ENCODE measurements around the gene GCAT. TPM values are rescaled to one million over a fixed set of nuclear protein-coding genes. Genes with fewer than 3 reads are reported as not detected.

The GCAT gene
- total and polyA plus RNA-seq, 10 of the 15 experiments (the other 5 are each of a cell fraction or from before 2014, with no cell fraction given): 0.95 to 34.3 (median 15.3) TPM

DNA sequence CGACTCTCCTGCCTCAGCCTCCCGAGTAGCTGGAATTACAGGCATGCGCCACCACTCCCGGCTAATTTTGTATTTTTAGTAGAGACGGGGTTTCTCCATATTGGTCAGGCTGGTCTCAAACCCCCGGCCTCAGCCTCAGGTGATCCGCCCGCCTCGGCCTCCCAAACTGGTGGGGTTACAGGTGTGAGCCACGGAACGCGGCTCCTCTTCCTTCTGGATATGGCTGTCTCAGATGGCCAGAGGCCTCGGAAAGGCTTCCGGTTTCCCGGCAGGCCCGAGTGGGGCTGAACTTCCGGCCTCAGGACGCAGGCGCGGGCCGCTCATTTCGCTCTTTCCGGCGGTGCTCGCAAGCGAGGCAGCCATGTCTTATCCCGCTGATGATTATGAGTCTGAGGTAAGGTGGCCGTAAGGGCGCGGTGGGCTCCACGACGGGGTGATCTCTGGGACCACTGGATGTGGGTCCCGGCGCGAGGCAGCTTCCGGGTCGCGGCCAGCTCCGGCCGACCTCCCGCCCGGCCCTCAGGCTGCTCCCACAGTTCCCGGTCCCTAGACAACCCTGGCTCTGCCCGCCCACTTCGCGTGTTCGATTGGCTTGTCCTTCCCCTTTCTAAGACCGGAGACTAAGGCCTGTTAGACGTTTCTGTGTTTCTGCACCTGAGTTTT, 41.5 kb downstream of the GCAT start, which contains the start of gene EIF3L (continued):
- TF ChIP-seq, protein P1, sequence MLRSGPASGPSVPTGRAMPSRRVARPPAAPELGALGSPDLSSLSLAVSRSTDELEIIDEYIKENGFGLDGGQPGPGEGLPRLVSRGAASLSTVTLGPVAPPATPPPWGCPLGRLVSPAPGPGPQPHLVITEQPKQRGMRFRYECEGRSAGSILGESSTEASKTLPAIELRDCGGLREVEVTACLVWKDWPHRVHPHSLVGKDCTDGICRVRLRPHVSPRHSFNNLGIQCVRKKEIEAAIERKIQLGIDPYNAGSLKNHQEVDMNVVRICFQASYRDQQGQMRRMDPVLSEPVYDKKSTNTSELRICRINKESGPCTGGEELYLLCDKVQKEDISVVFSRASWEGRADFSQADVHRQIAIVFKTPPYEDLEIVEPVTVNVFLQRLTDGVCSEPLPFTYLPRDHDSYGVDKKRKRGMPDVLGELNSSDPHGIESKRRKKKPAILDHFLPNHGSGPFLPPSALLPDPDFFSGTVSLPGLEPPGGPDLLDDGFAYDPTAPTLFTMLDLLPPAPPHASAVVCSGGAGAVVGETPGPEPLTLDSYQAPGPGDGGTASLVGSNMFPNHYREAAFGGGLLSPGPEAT (IDR thresholded peaks at IDR 0.05; ENCODE audit: low read depth): peak; percentile 74; the same call in 1 of the 2 replicates
- peak; percentile 71 for TF ChIP-seq HCFC1 (IDR thresholded peaks at IDR 0.05; ENCODE audit: low read length)
- TF ChIP-seq STAT1 (conservative IDR thresholded peaks at IDR 0.05): no peak
- TF ChIP-seq, protein P2, sequence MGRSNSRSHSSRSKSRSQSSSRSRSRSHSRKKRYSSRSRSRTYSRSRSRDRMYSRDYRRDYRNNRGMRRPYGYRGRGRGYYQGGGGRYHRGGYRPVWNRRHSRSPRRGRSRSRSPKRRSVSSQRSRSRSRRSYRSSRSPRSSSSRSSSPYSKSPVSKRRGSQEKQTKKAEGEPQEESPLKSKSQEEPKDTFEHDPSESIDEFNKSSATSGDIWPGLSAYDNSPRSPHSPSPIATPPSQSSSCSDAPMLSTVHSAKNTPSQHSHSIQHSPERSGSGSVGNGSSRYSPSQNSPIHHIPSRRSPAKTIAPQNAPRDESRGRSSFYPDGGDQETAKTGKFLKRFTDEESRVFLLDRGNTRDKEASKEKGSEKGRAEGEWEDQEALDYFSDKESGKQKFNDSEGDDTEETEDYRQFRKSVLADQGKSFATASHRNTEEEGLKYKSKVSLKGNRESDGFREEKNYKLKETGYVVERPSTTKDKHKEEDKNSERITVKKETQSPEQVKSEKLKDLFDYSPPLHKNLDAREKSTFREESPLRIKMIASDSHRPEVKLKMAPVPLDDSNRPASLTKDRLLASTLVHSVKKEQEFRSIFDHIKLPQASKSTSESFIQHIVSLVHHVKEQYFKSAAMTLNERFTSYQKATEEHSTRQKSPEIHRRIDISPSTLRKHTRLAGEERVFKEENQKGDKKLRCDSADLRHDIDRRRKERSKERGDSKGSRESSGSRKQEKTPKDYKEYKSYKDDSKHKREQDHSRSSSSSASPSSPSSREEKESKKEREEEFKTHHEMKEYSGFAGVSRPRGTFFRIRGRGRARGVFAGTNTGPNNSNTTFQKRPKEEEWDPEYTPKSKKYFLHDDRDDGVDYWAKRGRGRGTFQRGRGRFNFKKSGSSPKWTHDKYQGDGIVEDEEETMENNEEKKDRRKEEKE (IDR thresholded peaks at IDR 0.05): no peak
- peak; percentile 39; the same call in 1 of the 2 replicates for TF ChIP-seq POLR2AphosphoS2 (IDR thresholded peaks at IDR 0.05; ENCODE audit: low read depth, low read length)
- no peak for TF ChIP-seq NFIC (IDR thresholded peaks at IDR 0.05; ENCODE audit: low read depth, low read length)
- TF ChIP-seq POLR2A (IDR thresholded peaks at IDR 0.05; ENCODE audit: low read depth, low read length): peak; percentile 91
- no peak; the same call in none of the 2 replicates for TF ChIP-seq RUNX3 (IDR thresholded peaks at IDR 0.05; ENCODE audit: low read length)
- TF ChIP-seq, protein P3, sequence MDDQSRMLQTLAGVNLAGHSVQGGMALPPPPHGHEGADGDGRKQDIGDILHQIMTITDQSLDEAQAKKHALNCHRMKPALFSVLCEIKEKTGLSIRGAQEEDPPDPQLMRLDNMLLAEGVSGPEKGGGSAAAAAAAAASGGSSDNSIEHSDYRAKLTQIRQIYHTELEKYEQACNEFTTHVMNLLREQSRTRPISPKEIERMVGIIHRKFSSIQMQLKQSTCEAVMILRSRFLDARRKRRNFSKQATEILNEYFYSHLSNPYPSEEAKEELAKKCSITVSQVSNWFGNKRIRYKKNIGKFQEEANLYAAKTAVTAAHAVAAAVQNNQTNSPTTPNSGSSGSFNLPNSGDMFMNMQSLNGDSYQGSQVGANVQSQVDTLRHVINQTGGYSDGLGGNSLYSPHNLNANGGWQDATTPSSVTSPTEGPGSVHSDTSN (IDR thresholded peaks at IDR 0.05; ENCODE audit: insufficient replicate concordance, low read depth, low read length): no peak
- TF ChIP-seq POLR2AphosphoS5 (IDR thresholded peaks at IDR 0.05; ENCODE audit: low read length): peak; percentile 97
- peak; percentile 78 for TF ChIP-seq GATAD2B (conservative IDR thresholded peaks at IDR 0.05; ENCODE audit: low read depth)
- TF ChIP-seq SPI1 (IDR thresholded peaks at IDR 0.05; ENCODE audit: borderline replicate concordance, insufficient read depth, low read depth, low read length): peak; percentile 2; the same call in 1 of the 2 replicates
- TF ChIP-seq, protein P4, sequence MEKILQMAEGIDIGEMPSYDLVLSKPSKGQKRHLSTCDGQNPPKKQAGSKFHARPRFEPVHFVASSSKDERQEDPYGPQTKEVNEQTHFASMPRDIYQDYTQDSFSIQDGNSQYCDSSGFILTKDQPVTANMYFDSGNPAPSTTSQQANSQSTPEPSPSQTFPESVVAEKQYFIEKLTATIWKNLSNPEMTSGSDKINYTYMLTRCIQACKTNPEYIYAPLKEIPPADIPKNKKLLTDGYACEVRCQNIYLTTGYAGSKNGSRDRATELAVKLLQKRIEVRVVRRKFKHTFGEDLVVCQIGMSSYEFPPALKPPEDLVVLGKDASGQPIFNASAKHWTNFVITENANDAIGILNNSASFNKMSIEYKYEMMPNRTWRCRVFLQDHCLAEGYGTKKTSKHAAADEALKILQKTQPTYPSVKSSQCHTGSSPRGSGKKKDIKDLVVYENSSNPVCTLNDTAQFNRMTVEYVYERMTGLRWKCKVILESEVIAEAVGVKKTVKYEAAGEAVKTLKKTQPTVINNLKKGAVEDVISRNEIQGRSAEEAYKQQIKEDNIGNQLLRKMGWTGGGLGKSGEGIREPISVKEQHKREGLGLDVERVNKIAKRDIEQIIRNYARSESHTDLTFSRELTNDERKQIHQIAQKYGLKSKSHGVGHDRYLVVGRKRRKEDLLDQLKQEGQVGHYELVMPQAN (conservative IDR thresholded peaks at IDR 0.05): peak; percentile 75
- TF ChIP-seq HDAC2 (IDR thresholded peaks at IDR 0.05): no peak
- TF ChIP-seq MXI1 (IDR thresholded peaks at IDR 0.05; ENCODE audit: low read depth, low read length): peak; percentile 68; the same call in 1 of the 2 replicates
- peak; percentile 97 for TF ChIP-seq PML (IDR thresholded peaks at IDR 0.05; ENCODE audit: low read length)
- TF ChIP-seq SRF (IDR thresholded peaks at IDR 0.05; ENCODE audit: low read depth in 2 of 2, low read length in 2 of 2): peak; percentile 80 to 93
- peak; percentile 77 to 78 for TF ChIP-seq IKZF2 (IDR thresholded peaks at IDR 0.05)
- TF ChIP-seq, protein P5, sequence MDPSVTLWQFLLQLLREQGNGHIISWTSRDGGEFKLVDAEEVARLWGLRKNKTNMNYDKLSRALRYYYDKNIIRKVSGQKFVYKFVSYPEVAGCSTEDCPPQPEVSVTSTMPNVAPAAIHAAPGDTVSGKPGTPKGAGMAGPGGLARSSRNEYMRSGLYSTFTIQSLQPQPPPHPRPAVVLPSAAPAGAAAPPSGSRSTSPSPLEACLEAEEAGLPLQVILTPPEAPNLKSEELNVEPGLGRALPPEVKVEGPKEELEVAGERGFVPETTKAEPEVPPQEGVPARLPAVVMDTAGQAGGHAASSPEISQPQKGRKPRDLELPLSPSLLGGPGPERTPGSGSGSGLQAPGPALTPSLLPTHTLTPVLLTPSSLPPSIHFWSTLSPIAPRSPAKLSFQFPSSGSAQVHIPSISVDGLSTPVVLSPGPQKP (IDR thresholded peaks at IDR 0.05; ENCODE audit: low read depth, low read length): peak; percentile 86
- no peak for TF ChIP-seq ZBED1 (IDR thresholded peaks at IDR 0.05; ENCODE audit: borderline replicate concordance)
- TF ChIP-seq EED (IDR thresholded peaks at IDR 0.05; ENCODE audit: low read depth): peak; percentile 70

Data from GM12878 (cell line).